Mesendoderm (in vitro differentiated cells): ENCODE data around the gene RBBP5.

Experiments used
- DNase-seq: peaks from one replicate; pipeline ENCODE4 v3.0.0; 2013
- H2AK5ac ChIP-seq: 2 replicates; pipeline ENCODE4 v1.6.1; 2013; ENCODE audit warnings: low read length, inconsistent platforms
- H2BK120ac ChIP-seq: 2 replicates; pipeline ENCODE4 v1.6.1; 2013; ENCODE audit warnings: low read depth, mild to moderate bottlenecking, low read length, moderate library complexity, mixed read lengths
- H2BK15ac ChIP-seq: replicated peaks from 2 replicates; pipeline ENCODE4 v1.6.1; 2013; ENCODE audit warnings: low read depth, mild to moderate bottlenecking, moderate library complexity
- H2BK5ac ChIP-seq: 2 replicates; pipeline ENCODE4 v1.6.1; 2013; ENCODE audit warnings: low read length, inconsistent platforms
- H3K18ac ChIP-seq: 2 replicates; pipeline ENCODE4 v1.6.1; 2013; ENCODE audit warnings: mild to moderate bottlenecking, low read length, mixed read lengths
- H3K23ac ChIP-seq: one replicate; pipeline ENCODE4 v1.6.1; 2013; ENCODE audit warnings: low read length
- H3K27ac ChIP-seq: 2 replicates; pipeline ENCODE4 v1.5.1; 2013; ENCODE audit warnings: low read depth, mild to moderate bottlenecking, inconsistent platforms, low read length, moderate library complexity
- H3K27me3 ChIP-seq: 2 replicates; pipeline ENCODE4 v1.6.1; 2013; ENCODE audit warnings: low read length, control low read depth, mild to moderate bottlenecking, inconsistent platforms; ENCODE audit not compliant: insufficient read depth, poor library complexity
- H3K36me3 ChIP-seq: 2 replicates; pipeline ENCODE4 v1.6.1; 2013; ENCODE audit warnings: low read length, inconsistent platforms; ENCODE audit not compliant: control insufficient read depth, insufficient read depth
- H3K4ac ChIP-seq: one replicate; pipeline ENCODE4 v1.6.1; 2013; ENCODE audit warnings: low read depth, mild to moderate bottlenecking, low read length, moderate library complexity
- H3K4me1 ChIP-seq: 2 replicates; pipeline ENCODE4 v1.6.1; 2013; ENCODE audit warnings: low read depth, low read length, inconsistent platforms; ENCODE audit not compliant: control insufficient read depth
- H3K4me2 ChIP-seq: 2 replicates; pipeline ENCODE4 v1.6.1; 2013; ENCODE audit warnings: low read length
- H3K4me3 ChIP-seq: 2 replicates; pipeline ENCODE4 v1.5.1; 2013; ENCODE audit warnings: mild to moderate bottlenecking, low read length
- H3K56ac ChIP-seq: one replicate; pipeline ENCODE4 v1.6.1; 2013; ENCODE audit warnings: low read length
- H3K79me1 ChIP-seq: 2 replicates; pipeline ENCODE4 v1.6.1; 2013; ENCODE audit warnings: low read length, inconsistent platforms
- H3K79me2 ChIP-seq: 2 replicates; pipeline ENCODE4 v1.6.1; 2013; ENCODE audit warnings: mild to moderate bottlenecking, low read length; ENCODE audit not compliant: control insufficient read depth, insufficient read depth
- H3K9ac ChIP-seq: 2 replicates; pipeline ENCODE4 v1.6.1; 2013; ENCODE audit warnings: low read length, inconsistent platforms
- H4K5ac ChIP-seq: one replicate; pipeline ENCODE4 v1.6.1; 2013; ENCODE audit warnings: low read length
- H4K8ac ChIP-seq: one replicate; pipeline ENCODE4 v1.6.1; 2013; ENCODE audit warnings: low read depth, mild to moderate bottlenecking, control low read depth, low read length, moderate library complexity
- WGBS: extraction: QIAGEN DNeasy Blood & Tissue Kit; methylation state at CpG from one replicate; pipeline ENCODE4 v1.1.7; 2013; ENCODE audit warnings: low lambda C conversion rate, missing lambda C conversion rate; ENCODE audit not compliant: insufficient coverage; ENCODE audit errors: extremely low coverage; 5-methylcytosine and 5-hydroxymethylcytosine counted together

RBBP5 gene

DNA sequence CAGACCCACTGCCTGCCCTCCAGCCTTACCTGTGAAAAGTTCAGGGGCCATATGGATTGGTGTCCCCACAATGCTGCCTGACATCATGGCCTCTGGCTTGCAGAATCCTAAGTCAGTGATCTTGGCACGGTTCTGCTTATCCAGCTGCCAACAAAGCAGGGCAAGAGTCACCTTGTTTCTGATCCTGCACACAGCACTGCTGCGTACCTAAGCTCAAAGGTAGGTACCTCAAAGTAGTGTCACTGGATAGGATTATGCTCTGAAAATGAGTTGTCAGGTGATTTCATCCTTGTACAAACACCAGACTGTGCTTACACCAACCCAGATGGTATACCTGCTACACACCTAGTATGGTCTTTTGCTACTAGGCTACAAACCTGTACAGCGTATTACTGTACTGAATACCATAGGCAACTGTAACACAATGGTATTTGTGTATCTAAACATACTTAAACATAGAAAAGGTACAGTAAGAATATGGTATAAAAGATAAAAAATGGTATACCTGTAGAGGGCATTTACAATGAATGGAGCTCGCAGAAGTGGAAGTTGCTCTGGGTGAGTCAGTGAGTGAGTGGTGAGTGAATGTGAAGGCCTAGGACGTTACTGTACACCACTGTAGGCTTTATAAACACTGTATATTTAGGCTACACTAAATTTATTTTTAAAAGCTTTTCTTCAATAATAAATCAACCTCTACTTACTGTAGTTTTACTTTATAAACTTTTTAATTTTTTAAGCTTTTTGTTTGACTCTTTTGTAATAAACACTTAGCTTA, 29.1 kb upstream of the RBBP5 start:
- Histone ChIP-seq H2BK5ac (no peak overlapping the region), H3K4me3 (no peak overlapping the region), H3K4me2 (no peak overlapping the region), H3K79me1 (no peaks in the 10 kb centered on the region), H3K56ac (no peak overlapping the region), H2AK5ac (no peak overlapping the region), H3K27me3 (no peaks in the 10 kb centered on the region), H3K23ac (no peak overlapping the region), H3K27ac (no peak overlapping the region), H3K36me3 (no peaks in the 10 kb centered on the region), H4K5ac (no peak overlapping the region), H2BK120ac (no peak overlapping the region), H3K79me2 (no peaks in the 10 kb centered on the region), H2BK15ac (no peak overlapping the region), H3K9ac (no peak overlapping the region), H4K8ac (no peak overlapping the region), H3K18ac (no peak overlapping the region), H3K4ac (no peak overlapping the region), H3K4me1 (no peaks in the 10 kb centered on the region)
- no peak for DNase-seq
- WGBS, result no CpG with 5 or more reads among the region's 5 CpGs

- no peak overlapping the region for H2AK5ac ChIP-seq
- H3K27ac ChIP-seq, result no peak overlapping the region
- H3K4ac ChIP-seq, result no peak overlapping the region
- H2BK120ac ChIP-seq, result no peak overlapping the region
- no peaks in the 10 kb centered on the region for H3K36me3 ChIP-seq
- no peak overlapping the region for H4K5ac ChIP-seq
- H2BK5ac ChIP-seq, result no peak overlapping the region
- H3K18ac ChIP-seq, result no peak overlapping the region
- H3K27me3 ChIP-seq, result no peaks in the 10 kb centered on the region
- DNase-seq, result no peak
- no peak overlapping the region for H3K9ac ChIP-seq
- H4K8ac ChIP-seq, result no peak overlapping the region
- H3K79me1 ChIP-seq, result no peaks in the 10 kb centered on the region
- WGBS, result no CpG with 5 or more reads among the region's 6 CpGs
- no peak overlapping the region for H2BK15ac ChIP-seq
- no peak overlapping the region for H3K23ac ChIP-seq
- H3K56ac ChIP-seq, result no peak overlapping the region
- no peaks in the 10 kb centered on the region for H3K4me1 ChIP-seq
- H3K4me2 ChIP-seq, result no peak overlapping the region
- H3K4me3 ChIP-seq, result no peak overlapping the region
- no peaks in the 10 kb centered on the region for H3K79me2 ChIP-seq
Observed at GRCh38 chr1:205147191-205147835, 25.5 kb upstream of the RBBP5 start.

- Histone ChIP-seq H2AK5ac (no peak overlapping the region), H3K18ac (no peak overlapping the region), H2BK120ac (no peak overlapping the region), H3K4me3 (no peak overlapping the region), H4K8ac (no peak overlapping the region), H3K56ac (no peak overlapping the region), H2BK15ac (no peak overlapping the region), H4K5ac (no peak overlapping the region), H3K27me3 (no peaks in the 10 kb centered on the region), H3K27ac (no peak overlapping the region), H3K9ac (no peak overlapping the region), H3K36me3 (no peaks in the 10 kb centered on the region), H3K79me2 (no peaks in the 10 kb centered on the region), H3K4me1 (no peaks in the 10 kb centered on the region), H3K4ac (no peak overlapping the region), H2BK5ac (no peak overlapping the region), H3K79me1 (no peaks in the 10 kb centered on the region), H3K23ac (no peak overlapping the region), H3K4me2 (no peak overlapping the region)
- no peak for DNase-seq
- WGBS, result no CpG with 5 or more reads among the region's 1 CpG
Observed at GRCh38 chr1:205144751-205145150, 23.0 kb upstream of the RBBP5 start.

DNA sequence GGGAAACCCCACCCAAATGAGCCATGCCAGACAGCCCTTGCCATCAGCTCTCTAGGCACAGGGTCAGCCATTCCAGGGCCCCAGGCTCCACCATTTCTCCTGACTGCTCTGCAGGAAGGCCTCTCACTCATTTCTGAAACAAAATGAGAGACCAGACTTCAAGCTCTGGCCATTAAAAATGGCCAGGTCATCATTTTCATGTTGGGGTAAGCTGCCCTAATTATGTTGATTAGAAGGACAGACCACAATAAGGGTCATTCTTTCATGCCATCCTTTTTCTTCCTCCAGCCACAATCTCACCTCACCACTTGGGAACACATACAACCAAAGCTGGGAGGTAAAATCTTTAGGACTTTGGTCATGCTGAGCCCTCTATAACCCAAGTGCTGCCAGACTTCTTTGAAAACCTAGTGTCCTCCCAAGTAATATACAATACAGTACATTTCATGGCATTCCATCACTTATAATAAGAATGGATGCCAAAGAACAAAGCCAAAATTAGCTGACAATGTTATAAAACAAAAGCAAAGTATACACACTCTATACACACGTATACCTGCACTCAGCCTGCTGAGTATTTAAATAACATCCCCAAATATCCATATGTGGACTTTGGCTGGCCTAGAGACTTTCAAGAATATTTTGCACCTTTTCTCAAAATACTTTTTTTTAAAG, 22.4 kb upstream of the RBBP5 start:
- H3K4me1 ChIP-seq, result no peaks in the 10 kb centered on the region
- WGBS, result no CpG with 5 or more reads among the region's 1 CpG
- H3K23ac ChIP-seq, result no peak overlapping the region
- no peaks in the 10 kb centered on the region for H3K79me2 ChIP-seq
- H4K5ac ChIP-seq, result no peak overlapping the region
- H3K9ac ChIP-seq, result no peak overlapping the region
- no peaks in the 10 kb centered on the region for H3K79me1 ChIP-seq
- H2AK5ac ChIP-seq, result no peak overlapping the region
- H2BK5ac ChIP-seq, result no peak overlapping the region
- no peak for DNase-seq
- H2BK120ac ChIP-seq, result no peak overlapping the region
- H3K27ac ChIP-seq, result no peak overlapping the region
- no peak overlapping the region for H3K4me3 ChIP-seq
- H4K8ac ChIP-seq, result no peak overlapping the region
- no peak overlapping the region for H3K4me2 ChIP-seq
- H3K18ac ChIP-seq, result no peak overlapping the region
- H2BK15ac ChIP-seq, result no peak overlapping the region
- no peaks in the 10 kb centered on the region for H3K27me3 ChIP-seq
- H3K56ac ChIP-seq, result no peak overlapping the region
- H3K4ac ChIP-seq, result no peak overlapping the region
- H3K36me3 ChIP-seq, result no peaks in the 10 kb centered on the region

DNA sequence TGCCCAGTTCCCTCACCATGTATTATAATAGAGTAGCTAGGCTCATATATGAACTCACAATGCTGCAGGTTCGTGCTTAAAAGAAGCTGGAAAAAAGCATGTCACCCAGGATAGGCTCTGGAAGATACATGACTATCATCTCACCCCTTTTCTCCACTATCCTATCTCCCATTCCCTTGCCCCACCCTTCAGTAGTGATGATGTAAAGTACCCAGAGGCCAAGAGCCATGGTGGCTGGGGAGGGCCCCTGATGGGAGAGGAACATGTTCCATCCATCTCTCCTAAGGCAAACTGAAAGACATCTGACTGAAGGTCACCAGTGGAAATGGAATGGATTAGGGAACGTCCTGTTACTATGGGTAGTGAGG, 20.3 kb upstream of the RBBP5 start:
- Histone ChIP-seq H3K9ac (no peak overlapping the region), H2AK5ac (no peak overlapping the region), H2BK120ac (no peak overlapping the region), H3K4me3 (no peak overlapping the region), H2BK15ac (no peak overlapping the region), H3K4ac (no peak overlapping the region), H4K8ac (no peak overlapping the region), H3K27me3 (no peaks in the 10 kb centered on the region), H3K18ac (no peak overlapping the region), H3K56ac (no peak overlapping the region), H3K4me1 (no peaks in the 10 kb centered on the region), H3K4me2 (no peak overlapping the region), H3K36me3 (no peaks in the 10 kb centered on the region), H3K27ac (no peak overlapping the region), H3K79me1 (no peaks in the 10 kb centered on the region), H3K23ac (no peak overlapping the region), H3K79me2 (no peaks in the 10 kb centered on the region), H2BK5ac (no peak overlapping the region), H4K5ac (no peak overlapping the region)
- no peak for DNase-seq
- WGBS, result no CpG with 5 or more reads among the region's 2 CpGs
